Measurements from ENCODE around the gene LTN1.
"Not testable (repeated sequence)": the region's sequence is repeated elsewhere in the genome, so short reads cannot be mapped to it uniquely, and the experiment has no call there.

The LTN1 gene

GRCh38 chr21:28932717-28933116 is 60.0 kb downstream of the LTN1 start:
- peaks cover 4% of the 10 kb centered on the region for H3K36me3 ChIP-seq (ENCODE audit: insufficient read depth, low read length)
- no peak overlapping the region for H3K9ac ChIP-seq (ENCODE audit: low read depth, low read length)
- H3K4me1 ChIP-seq (ENCODE audit: insufficient read depth, low read length): no peaks in the 10 kb centered on the region
- no peaks in the 10 kb centered on the region for H3K9me3 ChIP-seq (ENCODE audit: control insufficient read depth, insufficient read depth, low read length)

GRCh38 chr21:28931708-28932372 is 60.8 kb downstream of the LTN1 start:
- not testable (repeated sequence) for H3K36me3 ChIP-seq (ENCODE audit: insufficient read depth, low read length); H3K4me1 ChIP-seq (ENCODE audit: insufficient read depth, low read length); H3K9ac ChIP-seq (ENCODE audit: low read depth, low read length); H3K9me3 ChIP-seq (ENCODE audit: control insufficient read depth, insufficient read depth, low read length)

- Histone ChIP-seq H3K4me1 (ENCODE audit: insufficient read depth, low read length) (no peaks in the 10 kb centered on the region; the same call in 1 of the 2 replicates), H3K9me3 (ENCODE audit: control insufficient read depth, insufficient read depth, low read length) (no peaks in the 10 kb centered on the region), H3K9ac (ENCODE audit: low read depth, low read length) (no peak overlapping the region), H3K36me3 (ENCODE audit: insufficient read depth, low read length) (no peaks in the 10 kb centered on the region; the same call in 1 of the 2 replicates)
Measured at GRCh38 chr21:28928578-28929420, 63.9 kb downstream of the LTN1 start.

- H3K9me3 ChIP-seq (ENCODE audit: control insufficient read depth, insufficient read depth, low read length): no peaks in the 10 kb centered on the region
- peaks cover 16% of the 10 kb centered on the region for H3K4me1 ChIP-seq (ENCODE audit: insufficient read depth, low read length)
- H3K9ac ChIP-seq (ENCODE audit: low read depth, low read length): no peak overlapping the region
- H3K36me3 ChIP-seq (ENCODE audit: insufficient read depth, low read length): no peaks in the 10 kb centered on the region; the same call in 1 of the 2 replicates
Measured at GRCh38 chr21:28927130-28927529, 65.5 kb downstream of the LTN1 start.

GRCh38 chr21:28923439-28923975 is 69.2 kb downstream of the LTN1 start:
- H3K9ac ChIP-seq (ENCODE audit: low read depth, low read length): no peak overlapping the region
- no peaks in the 10 kb centered on the region for H3K9me3 ChIP-seq (ENCODE audit: control insufficient read depth, insufficient read depth, low read length)
- H3K4me1 ChIP-seq (ENCODE audit: insufficient read depth, low read length): peaks cover 23% of the 10 kb centered on the region

GRCh38 chr21:28922368-28922767 is 70.3 kb downstream of the LTN1 start:
- Histone ChIP-seq H3K9ac (ENCODE audit: low read depth, low read length) (peak overlapping the region; percentile 8; the same call in 1 of the 2 replicates), H3K9me3 (ENCODE audit: control insufficient read depth, insufficient read depth, low read length) (no peaks in the 10 kb centered on the region)

More at GRCh38 chr21:28923439-28923975, 69.2 kb downstream of the LTN1 start:
- H3K36me3 ChIP-seq (ENCODE audit: insufficient read depth, low read length): no peaks in the 10 kb centered on the region

GRCh38 chr21:28916150-28916893 is 76.4 kb downstream of the LTN1 start:
- Histone ChIP-seq H3K4me1 (ENCODE audit: insufficient read depth, low read length) (peaks cover under 1% of the 10 kb centered on the region; the same call in 1 of the 2 replicates), H3K9ac (ENCODE audit: low read depth, low read length) (no peak overlapping the region), H3K36me3 (ENCODE audit: insufficient read depth, low read length) (no peaks in the 10 kb centered on the region), H3K9me3 (ENCODE audit: control insufficient read depth, insufficient read depth, low read length) (no peaks in the 10 kb centered on the region)

More at GRCh38 chr21:28922368-28922767, 70.3 kb downstream of the LTN1 start:
- H3K36me3 ChIP-seq (ENCODE audit: insufficient read depth, low read length): no peaks in the 10 kb centered on the region
- peaks cover 23% of the 10 kb centered on the region for H3K4me1 ChIP-seq (ENCODE audit: insufficient read depth, low read length)

- Histone ChIP-seq H3K9ac (ENCODE audit: low read depth, low read length) (no peak overlapping the region), H3K36me3 (ENCODE audit: insufficient read depth, low read length) (no peaks in the 10 kb centered on the region), H3K9me3 (ENCODE audit: control insufficient read depth, insufficient read depth, low read length) (no peaks in the 10 kb centered on the region), H3K4me1 (ENCODE audit: insufficient read depth, low read length) (no peaks in the 10 kb centered on the region)
Measured at GRCh38 chr21:28913071-28913470, 79.6 kb downstream of the LTN1 start.

GRCh38 chr21:28910280-28910887 is 82.3 kb downstream of the LTN1 start:
- Histone ChIP-seq H3K4me1 (ENCODE audit: insufficient read depth, low read length) (no peaks in the 10 kb centered on the region), H3K9ac (ENCODE audit: low read depth, low read length) (no peak overlapping the region), H3K36me3 (ENCODE audit: insufficient read depth, low read length) (no peaks in the 10 kb centered on the region), H3K9me3 (ENCODE audit: control insufficient read depth, insufficient read depth, low read length) (no peaks in the 10 kb centered on the region)

- no peaks in the 10 kb centered on the region for H3K36me3 ChIP-seq (ENCODE audit: insufficient read depth, low read length)
- no peaks in the 10 kb centered on the region for H3K9me3 ChIP-seq (ENCODE audit: control insufficient read depth, insufficient read depth, low read length)
- no peaks in the 10 kb centered on the region for H3K4me1 ChIP-seq (ENCODE audit: insufficient read depth, low read length)
- no peak overlapping the region for H3K9ac ChIP-seq (ENCODE audit: low read depth, low read length)
Measured at GRCh38 chr21:28908351-28908750, 84.3 kb downstream of the LTN1 start.

GRCh38 chr21:28906841-28907240 is 85.8 kb downstream of the LTN1 start:
- H3K36me3 ChIP-seq (ENCODE audit: insufficient read depth, low read length): no peaks in the 10 kb centered on the region
- H3K9ac ChIP-seq (ENCODE audit: low read depth, low read length): no peak overlapping the region
- no peaks in the 10 kb centered on the region for H3K9me3 ChIP-seq (ENCODE audit: control insufficient read depth, insufficient read depth, low read length)
- no peaks in the 10 kb centered on the region for H3K4me1 ChIP-seq (ENCODE audit: insufficient read depth, low read length)

- H3K9me3 ChIP-seq (ENCODE audit: control insufficient read depth, insufficient read depth, low read length): no peaks in the 10 kb centered on the region
- no peaks in the 10 kb centered on the region for H3K36me3 ChIP-seq (ENCODE audit: insufficient read depth, low read length)
- H3K9ac ChIP-seq (ENCODE audit: low read depth, low read length): no peak overlapping the region
- H3K4me1 ChIP-seq (ENCODE audit: insufficient read depth, low read length): no peaks in the 10 kb centered on the region
Measured at GRCh38 chr21:28906236-28906635, 86.4 kb downstream of the LTN1 start.

GRCh38 chr21:28904961-28905435 is 87.7 kb downstream of the LTN1 start:
- no peaks in the 10 kb centered on the region for H3K4me1 ChIP-seq (ENCODE audit: insufficient read depth, low read length)
- no peak overlapping the region for H3K9ac ChIP-seq (ENCODE audit: low read depth, low read length)
- H3K9me3 ChIP-seq (ENCODE audit: control insufficient read depth, insufficient read depth, low read length): no peaks in the 10 kb centered on the region
- H3K36me3 ChIP-seq (ENCODE audit: insufficient read depth, low read length): no peaks in the 10 kb centered on the region

- no peaks in the 10 kb centered on the region for H3K36me3 ChIP-seq (ENCODE audit: insufficient read depth, low read length)
- H3K9me3 ChIP-seq (ENCODE audit: control insufficient read depth, insufficient read depth, low read length): no peaks in the 10 kb centered on the region
- H3K4me1 ChIP-seq (ENCODE audit: insufficient read depth, low read length): no peaks in the 10 kb centered on the region
- H3K9ac ChIP-seq (ENCODE audit: low read depth, low read length): no peak overlapping the region
Measured at GRCh38 chr21:28903448-28903847, 89.2 kb downstream of the LTN1 start.
